IPS-18c (cell line): ENCODE measurements around the gene COL6A2.
"Not testable (repeated sequence)": the region's sequence is repeated elsewhere in the genome, so short reads cannot be mapped to it uniquely, and the experiment has no call there.

Experiments
- H3K4me3 ChIP-seq: 2 replicates; pipeline ENCODE4 v1.7.0; 2013; ENCODE audit warnings: low read depth, mild to moderate bottlenecking, low read length, moderate library complexity; ENCODE audit not compliant: insufficient read depth
- H3K9me3 ChIP-seq: one replicate; pipeline ENCODE4 v1.6.1; 2013; ENCODE audit warnings: mild to moderate bottlenecking, low read length, moderate library complexity; ENCODE audit not compliant: control insufficient read depth, insufficient read depth

The COL6A2 gene

DNA sequence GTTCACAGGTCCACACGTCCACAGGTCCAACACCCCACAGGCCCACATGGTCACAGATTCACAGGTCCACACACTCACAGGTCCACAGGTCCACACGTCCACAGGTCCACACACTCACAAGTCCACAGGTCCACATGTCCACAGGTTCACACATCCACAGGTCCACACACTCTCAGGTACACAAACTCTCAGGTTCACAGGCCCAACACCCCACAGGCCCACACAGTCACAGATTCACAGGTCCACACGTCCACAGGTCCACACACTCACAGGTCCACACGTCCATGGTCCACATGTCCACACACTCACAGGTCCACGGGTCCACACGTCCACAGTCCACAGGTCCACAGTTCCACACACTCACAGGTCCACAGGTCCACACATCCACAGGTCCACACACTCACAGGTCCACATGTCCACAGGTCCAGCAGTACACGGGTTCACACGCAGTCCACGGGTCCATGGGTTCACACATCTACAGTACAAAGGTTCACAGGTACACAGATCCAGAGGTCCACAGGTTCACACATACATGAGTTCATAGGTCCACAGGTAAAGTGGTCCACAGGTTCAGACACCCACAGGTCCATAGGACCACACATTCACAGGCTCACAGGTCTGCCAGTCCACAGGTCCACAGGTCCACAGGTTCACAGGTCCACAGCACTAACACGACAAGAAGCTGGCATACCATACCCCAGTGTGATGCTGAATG is 39.3 kb upstream of the COL6A2 start:
- Histone ChIP-seq H3K9me3 (peaks cover 10% of the 10 kb centered on the region), H3K4me3 (no peak overlapping the region)

GRCh38 chr21:46059195-46059594 is 38.7 kb upstream of the COL6A2 start:
- peaks cover 10% of the 10 kb centered on the region for H3K9me3 ChIP-seq

GRCh38 chr21:46059711-46060455 is 38.0 kb upstream of the COL6A2 start:
- not testable (repeated sequence) for H3K4me3 ChIP-seq
- H3K9me3 ChIP-seq = peaks cover 10% of the 10 kb centered on the region

More at GRCh38 chr21:46059195-46059594, 38.7 kb upstream of the COL6A2 start:
- no peak overlapping the region for H3K4me3 ChIP-seq

GRCh38 chr21:46060596-46061061 is 37.3 kb upstream of the COL6A2 start:
- H3K9me3 ChIP-seq = peaks cover 10% of the 10 kb centered on the region
- no peak overlapping the region for H3K4me3 ChIP-seq

DNA sequence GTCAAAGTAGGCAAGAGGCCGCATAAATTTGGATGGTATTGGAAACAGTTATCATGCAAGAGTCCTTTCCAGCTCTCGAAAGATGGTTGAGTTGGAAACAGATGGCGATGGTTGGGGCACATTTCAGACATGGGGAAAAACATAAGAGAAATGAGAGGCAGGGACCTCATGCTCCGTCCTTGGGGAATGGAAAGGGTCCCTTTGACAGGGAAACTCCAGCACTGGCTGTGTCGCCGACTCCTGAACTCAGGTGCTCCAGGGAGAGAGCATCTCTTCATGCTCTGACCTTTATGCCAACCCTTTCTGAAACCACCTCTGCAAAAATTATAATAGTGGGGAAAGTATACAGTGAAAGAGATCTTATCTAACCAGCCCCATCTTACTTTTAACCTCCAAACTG is 36.8 kb upstream of the COL6A2 start:
- Histone ChIP-seq H3K9me3 (peaks cover 10% of the 10 kb centered on the region), H3K4me3 (no peak overlapping the region)

DNA sequence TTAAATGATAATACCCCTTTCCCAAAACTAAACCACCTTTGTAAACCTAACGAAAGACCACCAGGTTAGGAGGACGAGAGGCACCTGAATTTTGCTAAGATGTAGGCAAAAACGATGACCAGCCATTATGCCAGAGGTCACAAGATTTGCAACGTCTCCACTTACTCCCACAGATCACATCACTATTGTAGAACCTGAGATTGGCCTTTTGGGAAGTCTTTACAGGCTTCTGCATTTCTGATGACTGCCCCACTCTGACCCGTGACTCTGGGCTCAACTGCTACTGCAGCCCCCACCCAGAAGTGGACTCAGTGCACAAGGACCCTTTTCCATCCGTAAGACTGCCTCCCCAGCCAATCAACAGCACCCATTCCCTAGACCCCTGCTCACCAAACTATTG is 36.4 kb upstream of the COL6A2 start:
- H3K4me3 ChIP-seq = no peak overlapping the region

GRCh38 chr21:46061950-46062349 is 36.0 kb upstream of the COL6A2 start:
- Histone ChIP-seq H3K9me3 (peaks cover 10% of the 10 kb centered on the region), H3K4me3 (no peak overlapping the region)

More for the DNA sequence above, 36.4 kb upstream of the COL6A2 start:
- peaks cover 10% of the 10 kb centered on the region for H3K9me3 ChIP-seq

DNA sequence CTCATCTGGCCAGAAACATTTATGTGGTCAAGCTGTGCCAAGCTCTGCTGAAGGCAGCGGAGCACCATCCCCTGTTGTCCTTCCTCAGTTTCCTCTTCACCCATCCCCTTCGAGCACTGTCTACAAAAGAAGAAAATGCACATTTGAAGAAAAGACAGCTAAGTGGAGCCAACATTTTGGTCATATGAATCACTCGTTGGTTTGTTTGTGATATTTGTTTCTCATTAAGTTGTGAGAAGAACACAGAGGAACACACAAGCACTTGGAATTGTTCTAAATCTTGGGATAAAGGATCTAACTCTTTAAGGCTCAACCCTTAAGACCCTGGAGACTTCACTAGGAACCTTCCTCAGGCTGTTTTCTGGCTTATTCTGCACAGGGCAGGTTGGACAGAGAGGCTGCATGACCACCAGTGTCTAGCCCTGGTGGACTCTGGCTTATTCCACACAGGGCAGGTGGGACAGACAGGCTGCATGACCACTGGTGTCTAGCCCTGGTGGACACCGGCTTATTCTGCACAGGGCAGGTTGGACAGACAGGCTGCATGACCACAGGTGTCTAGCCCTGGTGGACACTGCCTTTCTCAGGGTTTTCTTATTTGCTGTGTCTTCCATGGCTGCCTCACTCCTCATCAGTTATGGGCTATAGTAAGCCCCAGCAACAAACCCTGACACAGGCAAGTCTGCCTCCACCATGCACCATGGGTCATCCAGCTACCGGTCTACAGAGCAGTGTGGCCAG is 35.3 kb upstream of the COL6A2 start:
- Histone ChIP-seq H3K9me3 (peaks cover 10% of the 10 kb centered on the region), H3K4me3 (no peak overlapping the region)

GRCh38 chr21:46063227-46063626 is 34.7 kb upstream of the COL6A2 start:
- peaks cover 10% of the 10 kb centered on the region for H3K9me3 ChIP-seq

GRCh38 chr21:46063734-46064680 is 33.9 kb upstream of the COL6A2 start:
- peaks cover 10% of the 10 kb centered on the region for H3K9me3 ChIP-seq

More at GRCh38 chr21:46063227-46063626, 34.7 kb upstream of the COL6A2 start:
- H3K4me3 ChIP-seq = no peak overlapping the region

DNA sequence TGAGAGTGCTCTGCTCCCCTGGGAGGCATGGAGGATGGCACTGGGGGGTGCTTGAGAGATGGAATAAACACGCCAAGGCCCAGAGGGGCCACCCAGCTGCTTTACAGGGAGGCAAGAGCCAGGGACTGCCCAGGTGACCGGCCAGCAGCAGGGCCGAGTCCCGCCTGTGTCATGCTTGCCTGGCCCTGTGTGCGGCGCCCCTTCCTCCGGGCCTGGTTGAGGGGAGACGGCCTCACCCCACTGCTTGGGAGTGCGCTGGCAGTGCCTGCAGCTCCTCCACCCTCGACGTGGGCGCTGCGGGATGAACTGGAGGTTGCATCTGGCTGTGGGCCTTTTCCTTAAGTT is 33.1 kb upstream of the COL6A2 start:
- H3K4me3 ChIP-seq = no peak overlapping the region
- peaks cover 10% of the 10 kb centered on the region for H3K9me3 ChIP-seq

More at GRCh38 chr21:46063734-46064680, 33.9 kb upstream of the COL6A2 start:
- H3K4me3 ChIP-seq = no peak overlapping the region

DNA sequence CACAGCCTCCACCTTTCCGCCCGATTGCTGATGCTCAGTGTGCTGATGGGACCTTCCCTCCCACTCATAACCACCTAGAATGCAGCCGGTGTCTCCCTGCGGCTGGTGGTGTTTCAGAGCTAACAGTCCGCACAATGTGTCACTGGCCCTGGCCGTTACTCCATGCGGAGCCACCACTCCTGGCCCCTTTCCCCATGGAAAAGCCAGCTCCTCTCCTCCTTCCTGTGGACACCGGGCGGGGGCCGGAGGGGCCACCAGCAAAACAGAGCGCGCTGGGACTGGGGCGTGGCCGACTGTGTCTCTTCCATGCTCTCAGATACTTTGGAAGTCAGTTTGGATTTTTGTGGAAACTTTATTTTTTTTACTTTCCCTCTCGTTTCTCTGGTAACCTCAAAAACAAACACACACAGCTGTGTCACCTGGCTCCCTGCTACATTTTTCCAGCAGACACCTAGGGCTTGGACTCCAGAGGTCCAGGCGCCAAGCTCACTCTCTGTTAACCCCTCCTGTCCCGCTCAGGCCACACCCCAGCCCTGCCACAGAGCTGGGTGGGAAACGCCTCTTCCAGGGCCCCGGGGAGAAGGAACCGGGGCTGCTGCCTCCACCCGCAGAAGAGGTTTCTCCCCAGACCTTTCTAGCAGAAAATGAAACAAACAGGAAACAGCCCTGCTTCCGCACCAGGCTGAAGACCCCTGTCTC is 32.5 kb upstream of the COL6A2 start:
- H3K9me3 ChIP-seq = peaks cover 10% of the 10 kb centered on the region
- H3K4me3 ChIP-seq = no peak overlapping the region

GRCh38 chr21:46065914-46066551 is 31.9 kb upstream of the COL6A2 start:
- Histone ChIP-seq H3K4me3 (no peak overlapping the region), H3K9me3 (peaks cover 10% of the 10 kb centered on the region)

DNA sequence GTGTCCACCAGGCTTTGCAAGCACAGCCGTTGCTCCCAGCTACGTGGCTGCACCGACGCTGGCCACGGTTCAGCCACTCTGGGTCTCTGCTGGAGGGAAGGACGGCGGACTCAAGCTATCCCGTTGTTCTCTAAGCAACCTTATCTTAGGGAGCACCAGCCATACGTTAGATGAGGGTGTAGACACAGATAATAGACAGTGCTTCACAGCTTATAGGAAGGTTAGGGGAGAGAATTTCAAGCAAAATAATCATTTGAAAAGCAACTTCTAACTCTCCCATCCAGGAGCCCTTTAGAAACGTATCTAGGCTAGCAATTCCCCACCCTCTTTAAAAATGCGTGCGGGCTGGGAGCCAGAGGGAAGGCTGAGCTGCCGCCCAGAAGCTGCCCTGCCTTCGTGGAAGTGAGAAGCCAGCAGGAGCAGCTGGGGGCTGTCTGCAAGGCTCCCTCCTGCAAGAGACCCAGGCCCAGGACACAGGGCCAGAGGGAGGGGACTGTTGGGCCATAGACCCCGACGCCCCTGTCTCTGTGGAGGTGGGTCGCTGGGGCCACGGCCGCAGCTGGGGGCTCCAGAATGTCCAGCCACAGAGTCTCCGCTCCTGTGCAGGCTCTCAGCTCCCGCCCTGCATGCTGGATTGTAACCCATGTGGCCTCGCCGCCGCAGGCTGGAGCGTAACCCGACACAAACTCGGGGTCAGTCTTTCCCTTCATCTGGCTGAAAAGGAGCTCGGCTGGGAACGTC is 31.2 kb upstream of the COL6A2 start:
- no peak overlapping the region for H3K4me3 ChIP-seq
- H3K9me3 ChIP-seq = peaks cover 10% of the 10 kb centered on the region

- Histone ChIP-seq H3K9me3 (peaks cover 7% of the 10 kb centered on the region), H3K4me3 (no peak overlapping the region)
Measured at GRCh38 chr21:46067505-46068201, 30.3 kb upstream of the COL6A2 start.
